Smooth muscle cell (in vitro differentiated cells): Measurements from ENCODE around the gene RNH1. TPM values are rescaled to one million over a fixed set of nuclear protein-coding genes. Genes with fewer than 3 reads are reported as not detected.

Experiments
- DNase-seq: peaks from one replicate; lab custom pipeline; 2025; ENCODE audit not compliant: unreplicated experiment; lab: John Stamatoyannopoulos, UW
- H2AFZ ChIP-seq: fragments of 200-600 bp; sonication (generic); 2 replicates; pipeline ENCODE4 v1.6.0; 2016; ENCODE audit warnings: antibody characterized with exemption, low read depth, mild to moderate bottlenecking
- H3F3A ChIP-seq: fragments of 200-600 bp; sonication (generic); 2 replicates; pipeline ENCODE4 v1.6.0; 2017; ENCODE audit warnings: antibody characterized with exemption, low read depth
- H3K27ac ChIP-seq: fragments of 200-600 bp; sonication (generic); 2 replicates; pipeline ENCODE4 v1.5.1; 2016; ENCODE audit warnings: low read depth, mild to moderate bottlenecking
- H3K27me3 ChIP-seq: fragments of 200-600 bp; sonication (generic); 2 replicates; pipeline ENCODE4 v1.6.1; 2016; ENCODE audit warnings: low read depth, mild to moderate bottlenecking
- H3K36me3 ChIP-seq: fragments of 200-600 bp; sonication (generic); 2 replicates; pipeline ENCODE4 v1.5.1; 2016; ENCODE audit warnings: low read depth
- H3K4me1 ChIP-seq: fragments of 200-600 bp; sonication (generic); 2 replicates; pipeline ENCODE4 v1.5.1; 2016; ENCODE audit warnings: low read depth
- H3K4me2 ChIP-seq: fragments of 200-600 bp; sonication (generic); 2 replicates; pipeline ENCODE4 v1.6.0; 2016; ENCODE audit warnings: mild to moderate bottlenecking
- H3K4me3 ChIP-seq: fragments of 200-600 bp; sonication (generic); 2 replicates; pipeline ENCODE4 v1.5.1; 2016; ENCODE audit warnings: mild to moderate bottlenecking
- H3K79me2 ChIP-seq: fragments of 200-600 bp; sonication (generic); 2 replicates; pipeline ENCODE4 v1.6.0; 2016; ENCODE audit warnings: low read depth, mild to moderate bottlenecking
- H3K9ac ChIP-seq: fragments of 200-600 bp; sonication (generic); 2 replicates; pipeline ENCODE4 v1.6.0; 2016; ENCODE audit warnings: low read depth
- H3K9me3 ChIP-seq: fragments of 200-600 bp; sonication (generic); replicated peaks from 2 replicates; pipeline ENCODE4 v1.5.1; 2016; ENCODE audit warnings: low read depth
- H4K20me1 ChIP-seq: fragments of 200-600 bp; sonication (generic); 2 replicates; pipeline ENCODE4 v1.6.0; 2016; ENCODE audit warnings: low read depth
- WGBS: methylation state at CpG from one replicate; pipeline ENCODE4 v1.1.7; 2016; ENCODE audit warnings: low lambda C conversion rate; 5-methylcytosine and 5-hydroxymethylcytosine counted together
- polyA plus RNA-seq: library from polyadenylated mRNA; unstranded; fragments of >200 nt; fragmentation: Nextera tagmentation; extraction: Ambion mirVana; gene quantifications from 2 replicates; pipeline ENCODE4 v1.2.1, GENCODE V29; 2016
- total RNA-seq: library from RNA; depleted of rRNA; stranded (reverse); fragments of >200 nt; gene quantifications from 2 replicates; pipeline ENCODE4 v1.2.3, GENCODE V29; 2014
- TF ChIP-seq, protein P1 (sequence below): fragments of 200-600 bp; sonication (generic); IDR thresholded peaks from 2 replicates; pipeline ENCODE4 v1.5.1; 2017; ENCODE audit warnings: borderline replicate concordance, mild to moderate bottlenecking, antibody characterized with exemption; ENCODE audit not compliant: insufficient read depth, poor library complexity, severe bottlenecking

The RNH1 gene
- total and polyA plus RNA-seq, 2 experiments from 2014 or later, result 91.3 to 243 TPM

DNA sequence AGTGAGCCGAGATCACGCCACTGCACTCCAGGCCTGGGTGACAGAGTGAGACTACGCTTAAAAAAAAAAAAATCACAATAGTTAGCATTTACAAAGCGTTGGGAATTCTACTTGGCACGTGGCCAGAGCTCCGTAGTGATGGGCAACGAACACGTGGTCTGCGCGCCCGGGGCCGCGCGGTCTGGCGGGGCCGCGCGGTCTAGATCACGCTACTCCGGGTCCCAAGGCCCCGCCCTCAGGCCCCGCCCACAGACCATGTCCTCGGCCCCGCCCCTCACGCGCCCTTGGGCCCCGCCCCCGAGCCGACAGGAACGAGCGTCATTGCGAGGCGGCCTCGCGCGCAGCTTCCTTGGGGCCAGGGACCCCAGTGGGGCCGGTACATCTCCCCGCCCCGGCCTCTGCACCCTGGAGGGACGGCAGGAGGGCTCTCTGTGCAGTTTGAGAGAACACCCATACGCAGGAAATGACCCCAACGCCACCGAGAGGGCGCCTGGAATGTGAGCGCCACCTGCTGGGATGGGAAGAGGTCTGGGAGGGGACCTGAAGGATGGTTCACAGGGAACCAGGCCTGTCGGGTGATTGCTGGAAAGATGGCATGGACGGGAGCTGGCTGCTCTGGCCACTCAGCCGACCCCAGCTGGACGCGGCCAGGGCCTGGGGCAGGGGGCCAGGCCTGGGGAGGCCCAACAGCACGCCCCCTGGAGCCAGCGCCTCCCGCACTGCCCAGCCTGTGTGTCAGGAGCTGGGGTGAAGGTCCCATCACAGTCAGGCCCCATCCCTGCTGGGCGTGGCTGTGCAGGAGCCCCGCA is 58.9 kb downstream of the RNH1 start:
- Histone ChIP-seq H4K20me1 (peaks cover 15% of the 10 kb centered on the region), H3K4me1 (peaks cover 8% of the 10 kb centered on the region), H3F3A (peaks cover 6% of the 10 kb centered on the region), H3K9me3 (no peaks in the 10 kb centered on the region), H3K4me2 (peak overlapping the region; percentile 88), H3K9ac (no peak overlapping the region), H3K36me3 (no peaks in the 10 kb centered on the region), H3K27me3 (no peaks in the 10 kb centered on the region), H3K79me2 (peaks cover 30% of the 10 kb centered on the region), H3K4me3 (peak overlapping the region; percentile 74), H2AFZ (peak overlapping the region; percentile 65), H3K27ac (peak overlapping the region; percentile 75)
- TF ChIP-seq, protein P1, sequence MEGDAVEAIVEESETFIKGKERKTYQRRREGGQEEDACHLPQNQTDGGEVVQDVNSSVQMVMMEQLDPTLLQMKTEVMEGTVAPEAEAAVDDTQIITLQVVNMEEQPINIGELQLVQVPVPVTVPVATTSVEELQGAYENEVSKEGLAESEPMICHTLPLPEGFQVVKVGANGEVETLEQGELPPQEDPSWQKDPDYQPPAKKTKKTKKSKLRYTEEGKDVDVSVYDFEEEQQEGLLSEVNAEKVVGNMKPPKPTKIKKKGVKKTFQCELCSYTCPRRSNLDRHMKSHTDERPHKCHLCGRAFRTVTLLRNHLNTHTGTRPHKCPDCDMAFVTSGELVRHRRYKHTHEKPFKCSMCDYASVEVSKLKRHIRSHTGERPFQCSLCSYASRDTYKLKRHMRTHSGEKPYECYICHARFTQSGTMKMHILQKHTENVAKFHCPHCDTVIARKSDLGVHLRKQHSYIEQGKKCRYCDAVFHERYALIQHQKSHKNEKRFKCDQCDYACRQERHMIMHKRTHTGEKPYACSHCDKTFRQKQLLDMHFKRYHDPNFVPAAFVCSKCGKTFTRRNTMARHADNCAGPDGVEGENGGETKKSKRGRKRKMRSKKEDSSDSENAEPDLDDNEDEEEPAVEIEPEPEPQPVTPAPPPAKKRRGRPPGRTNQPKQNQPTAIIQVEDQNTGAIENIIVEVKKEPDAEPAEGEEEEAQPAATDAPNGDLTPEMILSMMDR, result peak; percentile 90
- DNase-seq, result peak; percentile 84
- 10% methylated on average over 35 of the region's 55 CpGs for WGBS

DNA sequence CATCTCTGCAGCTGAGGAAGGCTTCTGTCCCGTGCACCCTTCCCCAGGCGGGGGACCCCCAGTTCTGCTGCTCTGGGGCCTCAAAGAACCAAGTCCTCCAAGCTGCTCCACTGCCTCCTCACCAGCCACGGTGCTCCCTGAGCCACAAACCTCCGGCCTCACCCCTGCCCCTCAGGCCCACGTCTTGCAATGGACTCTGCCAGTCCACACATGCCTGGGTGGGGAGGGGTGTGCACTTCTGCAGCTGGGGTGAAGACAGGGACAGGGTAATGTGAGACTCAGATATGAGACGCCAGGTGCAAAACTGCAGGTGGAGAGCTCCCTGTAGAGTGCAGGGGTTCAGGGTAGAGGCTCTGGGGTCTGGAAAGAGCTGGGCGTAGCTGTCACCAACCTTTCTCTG is 60.2 kb downstream of the RNH1 start:
- H3K27me3 ChIP-seq, result no peaks in the 10 kb centered on the region
- no peak overlapping the region for H3K4me3 ChIP-seq
- DNase-seq, result no peak
- 82% methylated on average over 7 of the region's 7 CpGs for whole genome bisulfite sequencing
- TF ChIP-seq, protein P1, result no peak
- peaks cover 8% of the 10 kb centered on the region for H3K4me1 ChIP-seq
- H3K36me3 ChIP-seq, result no peaks in the 10 kb centered on the region
- peaks cover 6% of the 10 kb centered on the region for H3F3A ChIP-seq
- no peak overlapping the region for H3K27ac ChIP-seq
- H3K9ac ChIP-seq, result no peak overlapping the region
- H4K20me1 ChIP-seq, result peaks cover 10% of the 10 kb centered on the region
- peaks cover 18% of the 10 kb centered on the region for H3K79me2 ChIP-seq
- no peaks in the 10 kb centered on the region for H3K9me3 ChIP-seq
- no peak overlapping the region for H2AFZ ChIP-seq
- H3K4me2 ChIP-seq, result no peak overlapping the region

DNA sequence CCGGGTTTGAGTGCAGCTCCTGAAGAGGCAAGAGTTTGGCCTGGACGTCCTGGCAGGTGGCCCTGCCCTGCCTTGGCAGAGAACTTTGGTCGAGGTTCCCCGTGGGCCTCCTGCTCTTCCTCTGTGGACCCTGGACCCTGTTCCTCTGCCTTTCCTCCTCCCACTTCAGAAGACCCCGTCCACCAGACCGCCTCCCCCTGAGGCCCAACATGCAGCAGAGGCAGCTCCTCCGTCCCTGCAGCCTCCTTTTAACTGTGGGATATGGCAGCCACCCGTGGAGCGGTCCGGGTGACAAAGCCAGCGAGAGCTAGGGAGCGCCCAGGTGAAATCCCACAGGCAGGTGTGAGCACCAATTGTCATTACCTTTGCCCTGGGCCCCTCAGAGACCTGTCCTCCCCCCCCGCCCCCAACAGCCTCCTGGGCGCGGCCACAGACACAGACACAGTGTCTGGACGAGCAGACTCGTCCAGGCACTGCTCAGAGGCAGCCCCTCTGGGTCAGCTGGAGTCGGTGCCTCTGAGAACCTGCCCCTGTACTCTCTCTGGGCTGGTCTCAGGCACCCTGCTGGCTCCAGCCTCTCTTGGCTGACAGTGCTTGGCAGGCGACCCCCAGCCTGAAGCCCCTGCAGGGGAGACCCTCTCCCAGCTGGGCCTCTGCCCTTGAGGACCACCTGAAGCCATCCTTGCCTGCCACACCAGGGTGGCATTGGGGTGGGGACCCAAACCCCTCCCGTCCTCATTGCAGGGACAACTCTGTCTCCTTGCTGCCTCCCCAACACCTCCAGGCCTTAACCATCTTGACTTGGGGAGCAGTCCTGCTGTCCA is 61.1 kb downstream of the RNH1 start:
- no peak for DNase-seq
- H3K9ac ChIP-seq, result no peak overlapping the region
- peaks cover 1% of the 10 kb centered on the region for H4K20me1 ChIP-seq
- H3K4me1 ChIP-seq, result peaks cover 1% of the 10 kb centered on the region
- H3K9me3 ChIP-seq, result no peaks in the 10 kb centered on the region
- H3K4me2 ChIP-seq, result no peak overlapping the region
- H2AFZ ChIP-seq, result no peak overlapping the region
- H3K36me3 ChIP-seq, result no peaks in the 10 kb centered on the region
- H3K4me3 ChIP-seq, result no peak overlapping the region
- H3K27me3 ChIP-seq, result no peaks in the 10 kb centered on the region
- H3K27ac ChIP-seq, result no peak overlapping the region
- H3K79me2 ChIP-seq, result peaks cover 9% of the 10 kb centered on the region
- TF ChIP-seq, protein P1, result no peak
- peaks cover 6% of the 10 kb centered on the region for H3F3A ChIP-seq
- whole genome bisulfite sequencing, result 85% methylated on average over 20 of the region's 20 CpGs

Other genes starting within 250 kb of the RNH1 start
- gene NLRP6, start 228.8 kb downstream of the RNH1 start, total RNA-seq, result not detected in 2 replicates
- not detected in 2 replicates for gene NLRP6, start 228.8 kb downstream of the RNH1 start, polyA plus RNA-seq
- gene PGGHG, start 218.1 kb downstream of the RNH1 start, total RNA-seq, result 8.6 and 18.2 TPM in 2 replicates
- 16.6 and 24.3 TPM in 2 replicates for gene PGGHG, start 218.1 kb downstream of the RNH1 start, polyA plus RNA-seq
- gene IFITM5, start 207.7 kb downstream of the RNH1 start, total RNA-seq, result not detected in 2 replicates
- gene IFITM5, start 207.7 kb downstream of the RNH1 start, polyA plus RNA-seq, result not detected in 2 replicates
- 210 and 211 TPM in 2 replicates for gene IFITM2, start 199.4 kb downstream of the RNH1 start, total RNA-seq
- gene IFITM2, start 199.4 kb downstream of the RNH1 start, polyA plus RNA-seq, result 1,227 and 1,486 TPM in 2 replicates
- 355 TPM in 2 replicates for gene IFITM1, start 193.2 kb downstream of the RNH1 start, total RNA-seq
- 599 and 726 TPM in 2 replicates for gene IFITM1, start 193.2 kb downstream of the RNH1 start, polyA plus RNA-seq
- 392 and 393 TPM in 2 replicates for gene IFITM3, start 186.4 kb downstream of the RNH1 start, total RNA-seq
- gene IFITM3, start 186.4 kb downstream of the RNH1 start, polyA plus RNA-seq, result 3,295 and 4,132 TPM in 2 replicates
- gene B4GALNT4, start 137.7 kb downstream of the RNH1 start, total RNA-seq, result 21.9 and 48.8 TPM in 2 replicates
- gene B4GALNT4, start 137.7 kb downstream of the RNH1 start, polyA plus RNA-seq, result 44.9 and 45.8 TPM in 2 replicates
- gene PKP3, start 113.0 kb downstream of the RNH1 start, total RNA-seq, result 32.0 and 61.2 TPM in 2 replicates
- 24.6 and 69.9 TPM in 2 replicates for gene PKP3, start 113.0 kb downstream of the RNH1 start, polyA plus RNA-seq
- gene SIGIRR, start 92.2 kb downstream of the RNH1 start, total RNA-seq, result 15.3 and 18.3 TPM in 2 replicates
- gene SIGIRR, start 92.2 kb downstream of the RNH1 start, polyA plus RNA-seq, result 26.3 and 29.4 TPM in 2 replicates
- gene ANO9, start 65.2 kb downstream of the RNH1 start, total RNA-seq, result 0.67 and 1.4 TPM in 2 replicates
- gene ANO9, start 65.2 kb downstream of the RNH1 start, polyA plus RNA-seq, result 1.5 and 7.1 TPM in 2 replicates
- gene PTDSS2, start 57.0 kb downstream of the RNH1 start, total RNA-seq, result 15.2 and 20.7 TPM in 2 replicates
- gene PTDSS2, start 57.0 kb downstream of the RNH1 start, polyA plus RNA-seq, result 25.2 and 33.5 TPM in 2 replicates
- 19.2 and 39.9 TPM in 2 replicates for gene HRAS, start 28.3 kb upstream of the RNH1 start, total RNA-seq
- gene HRAS, start 28.3 kb upstream of the RNH1 start, polyA plus RNA-seq, result 59.1 and 82.5 TPM in 2 replicates
- 0.31 and 1.5 TPM in 2 replicates for gene LRRC56, start 30.3 kb upstream of the RNH1 start, total RNA-seq
- gene LRRC56, start 30.3 kb upstream of the RNH1 start, polyA plus RNA-seq, result 1.5 TPM in 2 replicates
- 3.2 TPM in 1 of 2 replicates, not detected in the other for gene LMNTD2, start 53.5 kb upstream of the RNH1 start, total RNA-seq
- 3.6 and 9.3 TPM in 2 replicates for gene LMNTD2, start 53.5 kb upstream of the RNH1 start, polyA plus RNA-seq
- gene RASSF7, start 53.7 kb upstream of the RNH1 start, total RNA-seq, result 18.6 and 21.7 TPM in 2 replicates
- 20.4 and 38.6 TPM in 2 replicates for gene RASSF7, start 53.7 kb upstream of the RNH1 start, polyA plus RNA-seq
- gene PHRF1, start 69.2 kb upstream of the RNH1 start, total RNA-seq, result 11.6 and 13.7 TPM in 2 replicates
- 20.2 and 20.9 TPM in 2 replicates for gene PHRF1, start 69.2 kb upstream of the RNH1 start, polyA plus RNA-seq
- 7.1 and 11.1 TPM in 2 replicates for gene IRF7, start 108.7 kb upstream of the RNH1 start, total RNA-seq
- 12.7 and 14.3 TPM in 2 replicates for gene IRF7, start 108.7 kb upstream of the RNH1 start, polyA plus RNA-seq
- not detected in 2 replicates for gene CDHR5, start 117.7 kb upstream of the RNH1 start, total RNA-seq
- gene CDHR5, start 117.7 kb upstream of the RNH1 start, polyA plus RNA-seq, result 0.37 TPM in 1 of 2 replicates, not detected in the other
- not detected in 2 replicates for gene SCT, start 119.9 kb upstream of the RNH1 start, total RNA-seq
- 1.4 and 2.2 TPM in 2 replicates for gene SCT, start 119.9 kb upstream of the RNH1 start, polyA plus RNA-seq
- not detected in 2 replicates for gene DRD4, start 130.0 kb upstream of the RNH1 start, total RNA-seq
- 2.7 and 3.1 TPM in 2 replicates for gene DRD4, start 130.0 kb upstream of the RNH1 start, polyA plus RNA-seq
- 18.7 and 19.0 TPM in 2 replicates for gene DEAF1, start 188.0 kb upstream of the RNH1 start, total RNA-seq
- gene DEAF1, start 188.0 kb upstream of the RNH1 start, polyA plus RNA-seq, result 39.2 and 61.5 TPM in 2 replicates
- 5.5 and 9.0 TPM in 2 replicates for gene TMEM80, start 188.6 kb upstream of the RNH1 start, total RNA-seq
- gene TMEM80, start 188.6 kb upstream of the RNH1 start, polyA plus RNA-seq, result 14.3 and 24.3 TPM in 2 replicates
- 47.9 and 74.9 TPM in 2 replicates for gene EPS8L2, start 199.0 kb upstream of the RNH1 start, total RNA-seq
- 37.7 and 133 TPM in 2 replicates for gene EPS8L2, start 199.0 kb upstream of the RNH1 start, polyA plus RNA-seq
- gene TALDO1, start 240.2 kb upstream of the RNH1 start, total RNA-seq, result 100 and 103 TPM in 2 replicates
- 155 and 158 TPM in 2 replicates for gene TALDO1, start 240.2 kb upstream of the RNH1 start, polyA plus RNA-seq